Ecto neural progenitor cell (in vitro differentiated cells): ENCODE measurements around the gene DYNLL1.
"Not testable (repeated sequence)": the region's sequence is repeated elsewhere in the genome, so short reads cannot be mapped to it uniquely, and the experiment has no call there.

ENCODE experiments used
- DNase-seq: peaks from one replicate; pipeline ENCODE4 v3.0.0-alpha.2; 2018; ENCODE audit warnings: low spot score

The DYNLL1 gene

GRCh38 chr12:120474616-120474960, 21.3 kb upstream of the DYNLL1 start:
- DNase-seq = no peak

GRCh38 chr12:120475643-120476042, 20.3 kb upstream of the DYNLL1 start:
- DNase-seq = no peak

- no peak for DNase-seq
Observed at GRCh38 chr12:120479458-120479857, 16.5 kb upstream of the DYNLL1 start.

- no peak for DNase-seq
Observed at GRCh38 chr12:120480211-120480610, 15.7 kb upstream of the DYNLL1 start.

- no peak for DNase-seq
Observed at GRCh38 chr12:120481022-120481767, 14.7 kb upstream of the DYNLL1 start.

GRCh38 chr12:120483621-120484020, 12.3 kb upstream of the DYNLL1 start:
- no peak for DNase-seq

- no peak for DNase-seq
Observed at GRCh38 chr12:120485961-120486881, 9.7 kb upstream of the DYNLL1 start.

- DNase-seq = not testable (repeated sequence)
Observed at GRCh38 chr12:120487552-120487951, 8.4 kb upstream of the DYNLL1 start.

- no peak for DNase-seq
Observed at GRCh38 chr12:120488057-120488640, 7.8 kb upstream of the DYNLL1 start.

GRCh38 chr12:120489018-120489417, 6.9 kb upstream of the DYNLL1 start:
- no peak for DNase-seq

- no peak for DNase-seq
Observed at GRCh38 chr12:120490325-120490724, 5.6 kb upstream of the DYNLL1 start.

GRCh38 chr12:120490833-120491512, 4.9 kb upstream of the DYNLL1 start:
- DNase-seq = no peak

- DNase-seq = no peak
Observed at GRCh38 chr12:120495186-120495730, 655 bp upstream of the DYNLL1 start.

GRCh38 chr12:120496413-120497340, 764 bp downstream of the DYNLL1 start:
- peak; percentile 85 for DNase-seq

- no peak for DNase-seq
Observed at GRCh38 chr12:120497524-120498150, 1.7 kb downstream of the DYNLL1 start.

GRCh38 chr12:120498870-120499515, 3.1 kb downstream of the DYNLL1 start:
- no peak for DNase-seq

GRCh38 chr12:120500581-120500980, 4.7 kb downstream of the DYNLL1 start:
- DNase-seq = no peak

GRCh38 chr12:120504587-120504986, 8.7 kb downstream of the DYNLL1 start:
- no peak for DNase-seq

GRCh38 chr12:120508537-120508936, 12.6 kb downstream of the DYNLL1 start:
- no peak for DNase-seq

GRCh38 chr12:120514002-120514401, 18.1 kb downstream of the DYNLL1 start:
- no peak for DNase-seq
